GM12878 (cell line): ENCODE results near the gene ACTL10. TPM values are rescaled to one million over a fixed set of nuclear protein-coding genes. Genes with fewer than 3 reads are reported as not detected.
A peak's percentile ranks its signal among the peaks of the same experiment; 100 is the strongest.

ENCODE experiments used
- ATAC-seq: fragments of 200-7000 bp; cut with Tn5 transposase; 3 replicates; pipeline ENCODE4 v1.9.1; 2020; ENCODE audit warnings: mild to moderate bottlenecking, moderate library complexity
- BruUV-seq: library from RNA; stranded (reverse); fragments of 400-500 nt; replicated peaks from 2 replicates; lab custom pipeline; 2021; lab: Mats Ljungman, UMichigan
- CTCF ChIA-PET: fragments of 300-600 bp; sonication (Branson Sonifier 250); formaldehyde crosslinking; extraction: SDS; loops from one replicate; lab custom pipeline; 2021; ENCODE audit warnings: inconsistent platforms; lab: Yijun Ruan, JAX
- POLR2A ChIA-PET: fragments of 350-600 bp; formaldehyde crosslinking; extraction: SDS; loops from one replicate; lab custom pipeline; 2021; ENCODE audit warnings: inconsistent platforms; lab: Charles Lee
- RAD21 ChIA-PET: fragments of 300-600 bp; sonication (Branson Sonifier 250); formaldehyde crosslinking; loops from one replicate; lab custom pipeline; 2023; ENCODE audit warnings: antibody characterized with exemption; ENCODE audit not compliant: unreplicated experiment; lab: Charles Lee
- SMC1A ChIA-PET: fragments of 300-600 bp; sonication (Branson Sonifier 250); formaldehyde crosslinking; loops from one replicate; lab custom pipeline; 2023; ENCODE audit not compliant: unreplicated experiment, uncharacterized antibody; lab: Charles Lee
- DNase-seq: peaks from one replicate; pipeline ENCODE4 v3.0.0-alpha.2; 2011; ENCODE audit warnings: low read depth, low spot score
- FAIRE-seq: peaks from 3 replicates; lab custom pipeline; 2011; peaks lifted over from hg19 to GRCh38; lab: Jason Lieb, UNC
- H2AFZ ChIP-seq: 2 replicates; pipeline ENCODE4 v1.6.0; 2011; ENCODE audit warnings: low read depth, low read length, control low read depth; ENCODE audit not compliant: control insufficient read depth
- H3K27ac ChIP-seq: 2 replicates; pipeline ENCODE4 v1.5.1; 2011; ENCODE audit warnings: control low read depth; ENCODE audit not compliant: control insufficient read depth, insufficient read depth
- H3K27me3 ChIP-seq, 2 experiments: replicated peaks in 1 of 2; 2 replicates each; pipeline versions ENCODE4 v1.6.0 to v1.6.1; 2011; ENCODE audit warnings: low read length in 1 of 2; ENCODE audit not compliant: control insufficient read depth in 2 of 2, insufficient read depth in 2 of 2
- H3K36me3 ChIP-seq, 2 experiments: 2 replicates each; pipeline ENCODE4 v1.5.1; 2011; ENCODE audit warnings: low read length in 1 of 2; ENCODE audit not compliant: control insufficient read depth in 2 of 2, insufficient read depth in 2 of 2
- H3K4me1 ChIP-seq: 2 replicates; pipeline ENCODE4 v1.6.1; 2011; ENCODE audit warnings: mild to moderate bottlenecking, low read length, moderate library complexity, mixed read lengths; ENCODE audit not compliant: control insufficient read depth, insufficient read depth
- H3K4me2 ChIP-seq: 2 replicates; pipeline ENCODE4 v1.6.0; 2011; ENCODE audit warnings: control low read depth; ENCODE audit not compliant: control insufficient read depth, insufficient read depth
- H3K4me3 ChIP-seq: fragments of 200-600 bp; sonication (generic); 2 replicates; pipeline ENCODE4 v1.5.1; 2016
- H3K79me2 ChIP-seq: 2 replicates; pipeline ENCODE4 v1.6.0; 2011; ENCODE audit warnings: low read length; ENCODE audit not compliant: control insufficient read depth, insufficient read depth
- H3K9ac ChIP-seq: 2 replicates; pipeline ENCODE4 v1.8.0; 2011; ENCODE audit warnings: low read length, control low read depth, mixed read lengths; ENCODE audit not compliant: control insufficient read depth, insufficient read depth
- H3K9me3 ChIP-seq: replicated peaks from 3 replicates; pipeline ENCODE4 v1.5.1; 2011; ENCODE audit warnings: mild to moderate bottlenecking, low read length; ENCODE audit not compliant: control insufficient read depth, insufficient read depth
- H4K20me1 ChIP-seq: 2 replicates; pipeline ENCODE4 v1.6.0; 2011; ENCODE audit not compliant: control insufficient read depth, insufficient read depth
- CHD1 ChIP-seq: IDR thresholded peaks from 2 replicates; pipeline ENCODE4 v1.6.1; 2012; ENCODE audit warnings: low read depth, low read length, improper control_type of control experiment
- NFXL1 ChIP-seq: fragments of 450-650 bp; IDR thresholded peaks from 2 replicates; pipeline ENCODE4 v1.6.1; 2017; ENCODE audit warnings: antibody characterized with exemption, mild to moderate bottlenecking, borderline replicate concordance
- NR2C2 ChIP-seq: IDR thresholded peaks from 2 replicates; pipeline ENCODE4 v1.6.1; 2011; ENCODE audit warnings: borderline replicate concordance, low read depth; ENCODE audit not compliant: control insufficient read depth, insufficient read length
- RFX5 ChIP-seq: IDR thresholded peaks from 2 replicates; pipeline ENCODE4 v1.6.1; 2011; ENCODE audit warnings: low read depth, low read length, improper control_type of control experiment
- SMARCA5 ChIP-seq: fragments of 450-650 bp; IDR thresholded peaks from 2 replicates; pipeline ENCODE4 v1.6.1; 2017; ENCODE audit warnings: mild to moderate bottlenecking
- SRF ChIP-seq, 2 experiments: IDR thresholded peaks; 2 replicates each; pipeline ENCODE4 v1.6.1; 2011; ENCODE audit warnings: low read depth in 2 of 2, low read length in 2 of 2, mild to moderate bottlenecking in 1 of 2, moderate library complexity in 1 of 2
- TBL1XR1 ChIP-seq: IDR thresholded peaks from 2 replicates; pipeline ENCODE4 v1.6.1; 2012; ENCODE audit warnings: low read depth, low read length, improper control_type of control experiment
- TCF3 ChIP-seq: IDR thresholded peaks from 2 replicates; pipeline ENCODE4 v1.6.1; 2012; ENCODE audit warnings: low read depth, mild to moderate bottlenecking, low read length, borderline replicate concordance; ENCODE audit not compliant: insufficient read depth
- ZNF24 ChIP-seq: fragments of 450-650 bp; IDR thresholded peaks from 2 replicates; pipeline ENCODE4 v1.6.1; 2017; ENCODE audit warnings: antibody characterized with exemption, mild to moderate bottlenecking
- WGBS: methylation state at CpG from one replicate; pipeline ENCODE4 v1.1.6; 2016; ENCODE audit warnings: low lambda C conversion rate; ENCODE audit not compliant: insufficient replicate concordance, insufficient coverage; ENCODE audit errors: missing lambda C conversion rate; 5-methylcytosine and 5-hydroxymethylcytosine counted together
- in situ Hi-C: fragments of 300-500 bp; cut with MboI; formaldehyde crosslinking; loops from 9 replicates; pipeline ENCODE4 v1.14.3; 2018; ENCODE audit warnings: mixed read lengths
- intact Hi-C: fragments of 100-400 bp; cut with micrococcal nuclease; formaldehyde crosslinking; loops from one replicate; pipeline ENCODE4 v1.14.2; 2022; ENCODE audit not compliant: unreplicated experiment
- polyA plus RNA-seq, 11 experiments: library from polyadenylated mRNA; depleted of rRNA in 4 of 11; unstranded in 6 of 11; stranded (reverse) in 5 of 11; fragments of >200 nt; fragmentation: Nextera tagmentation in 4 of 11; fragmentation: Illumina TruSeq in 1 of 11; extraction: Ambion mirVana in 4 of 11; extraction: Trizol in 1 of 11; gene quantifications; 1 replicate in 1 of 11; 2 replicates in 10 of 11; pipeline versions ENCODE4 v1.2.1 to v1.2.3, GENCODE V29; 2011 to 2016; ENCODE audit warnings: inconsistent platforms in 2 of 11, missing spikeins in 2 of 11, low read depth in 1 of 11
- total RNA-seq, 4 experiments: library from RNA; depleted of rRNA in 3 of 4; stranded (reverse); fragments of >200 nt in 3 of 4; fragmentation: Illumina TruSeq in 1 of 4; extraction: Trizol in 1 of 4; gene quantifications; 2 replicates each; pipeline versions ENCODE4 v1.2.1 to v1.2.3, GENCODE V29; 2013 to 2021
- TF ChIP-seq, protein P1 (sequence below): IDR thresholded peaks from 2 replicates; pipeline ENCODE4 v1.6.1; 2011; ENCODE audit warnings: mild to moderate bottlenecking, low read depth, low read length, moderate library complexity; ENCODE audit not compliant: insufficient replicate concordance
- TF ChIP-seq, protein P2 (sequence below): fragments of 450-650 bp; IDR thresholded peaks from 2 replicates; pipeline ENCODE4 v1.6.1; 2014; ENCODE audit warnings: mild to moderate bottlenecking
- TF ChIP-seq, protein P3 (sequence below): fragments of 450-650 bp; IDR thresholded peaks from 2 replicates; pipeline ENCODE4 v1.6.1; 2018; ENCODE audit warnings: mild to moderate bottlenecking, low read depth, moderate library complexity; ENCODE audit not compliant: partially characterized antibody

ACTL10 gene
- total and polyA plus RNA-seq, 10 of the 15 experiments (the other 5 are each of a cell fraction or from before 2014, with no cell fraction given) = 0.12 to 5.0 (median 0.89) TPM

DNA sequence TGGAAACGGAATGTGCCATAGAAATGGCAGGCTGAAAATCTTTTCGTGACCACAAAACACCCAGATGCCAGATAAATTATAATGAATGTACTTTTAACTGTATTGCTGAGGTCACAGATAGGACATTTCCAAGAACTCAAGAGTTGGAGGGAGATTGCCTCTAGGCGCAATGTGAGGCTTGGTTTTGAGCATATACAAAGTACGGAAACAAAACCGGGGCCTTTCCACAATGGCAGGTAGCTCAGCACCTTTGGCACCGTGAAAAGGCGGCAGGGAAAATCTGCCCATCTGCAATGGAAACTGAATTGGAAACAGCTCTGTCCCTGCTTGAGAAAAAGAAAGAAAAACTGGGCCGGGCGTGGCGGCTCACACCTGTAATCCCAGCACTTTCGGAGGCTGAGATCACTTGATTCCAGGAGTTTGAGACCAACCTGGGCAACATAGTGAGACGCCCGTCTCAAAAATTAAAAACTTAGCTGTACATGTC, 15.1 kb upstream of the ACTL10 start:
- H3K27ac ChIP-seq = no peak overlapping the region
- H2AFZ ChIP-seq = no peak overlapping the region
- ChIA-PET POLR2A (interaction anchor here (0.6 kb wide), 1 partner anchor 55 kb away, joined by 4 read pairs; no protein-coding TSS in a partner anchor), SMC1A (no interaction called here), CTCF (interaction anchor here (1.1 to 5.6 kb wide), 3 partner anchors 16 to 194 kb away, joined by 4 to 41 read pairs (median 17); partner anchors contain the start of genes ACTL10 and CBFA2T2), RAD21 (interaction anchor here (0.7 to 3.6 kb wide), 3 partner anchors 12 to 179 kb away, joined by 3 to 13 read pairs (median 10); partner anchors contain the start of gene ACTL10)
- DNase-seq = no peak
- ATAC-seq = no peak
- H3K4me1 ChIP-seq = peaks cover 38% of the 10 kb centered on the region
- in situ Hi-C loops (loop anchor here (5.0 kb wide), 1 partner anchor 199 kb away; no protein-coding TSS in a partner anchor), intact Hi-C loops (loop anchor here (5.0 kb wide), 1 partner anchor 134 kb away; no protein-coding TSS in a partner anchor)
- no peak for FAIRE-seq
- no peak overlapping the region for H3K9ac ChIP-seq
- BruUV-seq = no TSS peak
- WGBS = 96% methylated on average over 13 of the region's 13 CpGs
- peaks cover 0 to 2% of the 10 kb centered on the region in 2 experiments; a peak in 2 of 4 replicates for H3K27me3 ChIP-seq
- no peaks in the 10 kb centered on the region for H3K36me3 ChIP-seq
- peaks cover 4% of the 10 kb centered on the region; the same call in 1 of the 2 replicates for H4K20me1 ChIP-seq
- H3K4me2 ChIP-seq = peak overlapping the region; percentile 13
- H3K9me3 ChIP-seq = no peaks in the 10 kb centered on the region
- H3K79me2 ChIP-seq = no peaks in the 10 kb centered on the region
- no peak overlapping the region for H3K4me3 ChIP-seq
- TF ChIP-seq NR2C2 = no peak
- no peak for TF ChIP-seq SRF (IDR thresholded peaks at IDR 0.05; ENCODE audit: low read depth in 2 of 2, low read length in 2 of 2)
- TF ChIP-seq TCF3 = no peak
- TF ChIP-seq, protein P1, sequence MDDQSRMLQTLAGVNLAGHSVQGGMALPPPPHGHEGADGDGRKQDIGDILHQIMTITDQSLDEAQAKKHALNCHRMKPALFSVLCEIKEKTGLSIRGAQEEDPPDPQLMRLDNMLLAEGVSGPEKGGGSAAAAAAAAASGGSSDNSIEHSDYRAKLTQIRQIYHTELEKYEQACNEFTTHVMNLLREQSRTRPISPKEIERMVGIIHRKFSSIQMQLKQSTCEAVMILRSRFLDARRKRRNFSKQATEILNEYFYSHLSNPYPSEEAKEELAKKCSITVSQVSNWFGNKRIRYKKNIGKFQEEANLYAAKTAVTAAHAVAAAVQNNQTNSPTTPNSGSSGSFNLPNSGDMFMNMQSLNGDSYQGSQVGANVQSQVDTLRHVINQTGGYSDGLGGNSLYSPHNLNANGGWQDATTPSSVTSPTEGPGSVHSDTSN = no peak
- TF ChIP-seq RFX5 = no peak
- no peak for TF ChIP-seq TBL1XR1
- TF ChIP-seq, protein P2, sequence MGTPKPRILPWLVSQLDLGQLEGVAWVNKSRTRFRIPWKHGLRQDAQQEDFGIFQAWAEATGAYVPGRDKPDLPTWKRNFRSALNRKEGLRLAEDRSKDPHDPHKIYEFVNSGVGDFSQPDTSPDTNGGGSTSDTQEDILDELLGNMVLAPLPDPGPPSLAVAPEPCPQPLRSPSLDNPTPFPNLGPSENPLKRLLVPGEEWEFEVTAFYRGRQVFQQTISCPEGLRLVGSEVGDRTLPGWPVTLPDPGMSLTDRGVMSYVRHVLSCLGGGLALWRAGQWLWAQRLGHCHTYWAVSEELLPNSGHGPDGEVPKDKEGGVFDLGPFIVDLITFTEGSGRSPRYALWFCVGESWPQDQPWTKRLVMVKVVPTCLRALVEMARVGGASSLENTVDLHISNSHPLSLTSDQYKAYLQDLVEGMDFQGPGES = no peak
- TF ChIP-seq NFXL1 = no peak
- TF ChIP-seq ZNF24 = no peak
- TF ChIP-seq SMARCA5 = no peak
- TF ChIP-seq, protein P3, sequence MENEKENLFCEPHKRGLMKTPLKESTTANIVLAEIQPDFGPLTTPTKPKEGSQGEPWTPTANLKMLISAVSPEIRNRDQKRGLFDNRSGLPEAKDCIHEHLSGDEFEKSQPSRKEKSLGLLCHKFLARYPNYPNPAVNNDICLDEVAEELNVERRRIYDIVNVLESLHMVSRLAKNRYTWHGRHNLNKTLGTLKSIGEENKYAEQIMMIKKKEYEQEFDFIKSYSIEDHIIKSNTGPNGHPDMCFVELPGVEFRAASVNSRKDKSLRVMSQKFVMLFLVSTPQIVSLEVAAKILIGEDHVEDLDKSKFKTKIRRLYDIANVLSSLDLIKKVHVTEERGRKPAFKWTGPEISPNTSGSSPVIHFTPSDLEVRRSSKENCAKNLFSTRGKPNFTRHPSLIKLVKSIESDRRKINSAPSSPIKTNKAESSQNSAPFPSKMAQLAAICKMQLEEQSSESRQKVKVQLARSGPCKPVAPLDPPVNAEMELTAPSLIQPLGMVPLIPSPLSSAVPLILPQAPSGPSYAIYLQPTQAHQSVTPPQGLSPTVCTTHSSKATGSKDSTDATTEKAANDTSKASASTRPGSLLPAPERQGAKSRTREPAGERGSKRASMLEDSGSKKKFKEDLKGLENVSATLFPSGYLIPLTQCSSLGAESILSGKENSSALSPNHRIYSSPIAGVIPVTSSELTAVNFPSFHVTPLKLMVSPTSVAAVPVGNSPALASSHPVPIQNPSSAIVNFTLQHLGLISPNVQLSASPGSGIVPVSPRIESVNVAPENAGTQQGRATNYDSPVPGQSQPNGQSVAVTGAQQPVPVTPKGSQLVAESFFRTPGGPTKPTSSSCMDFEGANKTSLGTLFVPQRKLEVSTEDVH = no peak
- no peak for TF ChIP-seq CHD1
